NCI-H1092 treated with DMSO at 0.1 percent for 48 hours (cell line): ENCODE results near the gene SCO2.
"Not testable (repeated sequence)": the region's sequence is repeated elsewhere in the genome, so short reads cannot be mapped to it uniquely, and the experiment has no call there.

Experiments used
- DNase-seq: peaks from one replicate; lab custom pipeline; 2025; lab: John Stamatoyannopoulos, UW

SCO2 gene

DNA sequence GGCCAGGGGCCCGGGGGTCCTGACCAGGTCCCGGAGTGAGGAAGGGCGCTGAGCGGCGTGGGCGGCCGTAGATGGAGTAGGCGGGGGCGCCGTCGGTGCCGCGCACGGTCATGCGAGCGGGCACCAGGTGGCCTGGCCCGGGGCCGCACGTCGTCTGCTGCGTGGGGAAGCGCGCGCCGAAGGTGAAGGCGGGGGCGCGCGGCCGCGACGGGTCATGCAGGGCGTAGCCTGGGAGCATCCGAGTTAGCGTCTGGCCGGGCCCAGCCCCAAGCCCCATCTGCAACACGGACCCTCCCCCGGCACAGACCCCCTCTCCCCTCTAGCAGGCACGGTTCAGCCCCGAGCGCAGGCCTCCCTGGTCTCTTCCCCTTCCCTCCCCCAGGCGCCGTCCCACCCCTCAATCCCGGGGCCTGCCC, 6.2 kb upstream of the SCO2 start:
- no peak for DNase-seq

DNA sequence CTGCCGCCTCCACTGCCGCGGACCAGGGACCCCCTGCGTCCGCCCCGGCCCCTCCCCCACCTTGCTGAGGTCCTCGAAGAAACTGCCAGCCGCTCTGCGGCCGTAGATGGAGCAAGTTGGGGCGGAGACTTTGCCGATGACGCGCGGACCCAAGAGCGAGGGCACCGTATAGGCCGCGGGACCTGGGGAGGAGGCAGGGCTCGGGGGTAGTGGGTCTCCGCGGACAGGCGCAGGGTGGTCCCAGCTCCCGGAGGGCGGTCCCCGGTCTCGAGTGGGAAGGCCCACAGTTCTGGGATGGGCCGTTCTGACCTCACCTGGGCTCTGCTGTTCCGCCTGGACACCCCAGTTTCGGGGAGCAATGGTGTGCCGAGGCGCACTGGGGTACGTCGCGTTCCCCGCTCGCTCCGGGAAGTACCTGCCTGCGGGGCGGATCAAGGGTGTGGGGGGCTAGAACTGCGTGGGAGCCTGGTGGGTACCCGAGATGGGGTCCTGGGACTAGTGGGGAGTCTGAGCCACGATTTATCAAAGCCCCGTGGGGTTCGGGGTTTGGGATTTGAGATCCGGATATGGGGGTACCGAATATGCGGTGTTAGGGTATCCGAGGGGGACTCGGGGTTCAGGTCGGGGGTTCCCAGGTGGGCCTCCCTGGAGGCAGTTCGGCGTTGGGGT, 5.6 kb upstream of the SCO2 start:
- no peak for DNase-seq

DNA sequence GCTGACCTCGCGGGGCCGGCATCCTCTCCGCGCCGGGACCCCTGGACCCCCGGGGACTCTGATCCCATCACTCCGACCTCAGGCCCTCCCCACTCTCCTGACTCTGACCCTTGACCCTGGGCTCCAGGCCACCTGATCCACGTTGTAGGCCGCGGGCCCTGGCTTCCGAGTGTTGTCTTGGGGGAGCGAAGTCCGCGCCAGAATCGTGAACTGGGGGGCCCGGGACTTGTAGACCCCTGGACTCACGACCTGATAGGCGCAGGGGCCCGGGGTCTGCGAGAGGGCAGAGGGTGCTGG, 5.1 kb upstream of the SCO2 start:
- no peak for DNase-seq

DNA sequence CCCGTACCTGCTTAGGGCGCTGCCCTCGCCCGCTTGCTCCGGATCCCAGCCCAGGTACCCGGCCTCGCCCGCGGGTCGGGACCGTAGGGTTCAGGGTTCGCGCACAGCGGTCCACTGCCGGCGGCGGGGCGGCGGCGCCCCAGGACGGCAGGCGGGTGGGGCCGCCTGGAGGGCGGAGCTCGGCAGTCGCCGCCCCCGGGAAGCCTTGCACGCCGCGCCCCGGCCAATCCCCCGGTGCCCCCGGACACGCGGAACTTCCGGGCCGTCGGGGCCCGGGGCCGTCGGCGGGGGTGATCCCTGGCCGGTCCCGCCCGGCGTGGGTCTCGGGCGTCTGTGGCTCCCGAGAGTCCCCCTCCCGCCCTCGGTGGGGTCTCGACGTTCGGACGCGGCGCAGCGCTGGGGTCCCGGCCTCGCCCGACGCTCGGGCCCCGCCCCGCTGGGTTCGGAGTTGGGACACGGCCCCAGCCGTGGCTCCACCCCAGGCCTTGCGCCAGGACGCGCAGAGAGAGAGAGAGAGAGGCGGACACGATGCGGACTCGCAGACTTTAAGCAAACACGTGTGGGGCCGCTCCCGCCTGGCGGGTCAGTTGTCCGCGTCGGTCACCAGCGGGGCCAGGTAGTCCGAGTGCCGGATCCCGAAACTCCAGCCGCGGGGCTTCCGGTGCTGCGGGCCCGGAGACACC, 4.6 kb upstream of the SCO2 start, which contains the start of gene TYMP:
TYMP (minus strand) TSS at position 116 of the 683 bp plus-strand sequence. CDS start 303 bp downstream, outside the sequence.
- DNase-seq = no peak

DNA sequence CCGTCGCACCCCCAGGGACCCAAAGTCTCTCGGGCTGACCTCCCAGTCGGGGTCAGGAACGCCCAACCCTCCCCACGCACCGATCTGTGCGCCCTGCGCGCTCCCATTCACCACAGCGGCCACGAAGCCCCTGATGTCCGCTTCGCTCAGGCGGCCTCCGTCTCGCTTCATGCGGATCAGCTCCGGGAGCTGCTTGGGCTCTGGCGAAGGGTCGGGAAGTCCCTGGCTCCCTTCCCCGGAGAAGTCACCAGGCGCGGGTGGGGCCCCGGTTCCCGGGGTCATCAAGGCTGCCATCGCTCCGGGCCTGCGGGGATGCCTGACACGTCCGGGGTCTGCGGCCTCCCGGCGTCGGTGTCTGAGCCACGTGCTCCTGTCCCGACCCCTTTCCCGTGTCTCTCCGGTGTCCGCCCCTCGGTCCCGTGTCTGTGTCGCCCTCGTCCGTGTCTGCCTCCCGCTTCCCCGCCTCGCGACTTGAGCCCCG, 4.1 kb upstream of the SCO2 start:
- no peak for DNase-seq

DNA sequence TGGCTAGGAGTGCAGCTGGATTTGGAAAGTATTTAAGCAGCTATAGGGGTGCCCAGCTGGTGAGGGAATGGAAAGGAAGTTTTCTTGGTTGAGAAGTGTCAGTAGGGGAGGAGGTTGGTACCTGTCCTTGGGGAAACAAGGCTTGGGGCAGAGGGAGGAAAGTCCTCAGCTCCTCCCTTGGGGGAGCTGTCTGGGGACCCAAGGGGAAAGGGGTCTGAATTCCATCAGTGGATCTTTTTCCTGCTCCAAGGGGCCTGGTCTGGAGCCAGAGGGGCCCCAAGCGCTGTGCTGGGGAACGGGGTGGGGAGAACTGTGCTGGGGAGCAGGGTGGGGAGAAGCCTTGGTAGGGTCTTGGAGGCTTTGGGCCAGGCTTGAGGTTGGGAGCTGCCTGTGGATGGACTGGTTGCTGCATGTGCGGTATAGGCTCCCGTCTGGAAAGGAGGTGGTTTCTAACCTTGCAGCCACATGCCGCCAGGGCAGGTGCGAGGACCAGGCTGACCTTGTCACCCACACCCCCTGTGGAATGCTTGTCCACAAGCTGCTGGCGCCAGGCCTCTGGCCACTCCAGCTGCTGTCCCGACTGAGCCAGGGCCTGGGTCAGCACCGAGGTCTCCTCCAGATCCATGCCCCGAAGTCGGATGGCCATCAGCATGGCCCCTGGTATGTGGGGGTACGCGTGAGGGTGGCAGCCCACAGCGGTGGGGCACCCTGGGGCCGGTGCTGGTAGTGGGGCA, 3.5 kb upstream of the SCO2 start:
- no peak for DNase-seq

DNA sequence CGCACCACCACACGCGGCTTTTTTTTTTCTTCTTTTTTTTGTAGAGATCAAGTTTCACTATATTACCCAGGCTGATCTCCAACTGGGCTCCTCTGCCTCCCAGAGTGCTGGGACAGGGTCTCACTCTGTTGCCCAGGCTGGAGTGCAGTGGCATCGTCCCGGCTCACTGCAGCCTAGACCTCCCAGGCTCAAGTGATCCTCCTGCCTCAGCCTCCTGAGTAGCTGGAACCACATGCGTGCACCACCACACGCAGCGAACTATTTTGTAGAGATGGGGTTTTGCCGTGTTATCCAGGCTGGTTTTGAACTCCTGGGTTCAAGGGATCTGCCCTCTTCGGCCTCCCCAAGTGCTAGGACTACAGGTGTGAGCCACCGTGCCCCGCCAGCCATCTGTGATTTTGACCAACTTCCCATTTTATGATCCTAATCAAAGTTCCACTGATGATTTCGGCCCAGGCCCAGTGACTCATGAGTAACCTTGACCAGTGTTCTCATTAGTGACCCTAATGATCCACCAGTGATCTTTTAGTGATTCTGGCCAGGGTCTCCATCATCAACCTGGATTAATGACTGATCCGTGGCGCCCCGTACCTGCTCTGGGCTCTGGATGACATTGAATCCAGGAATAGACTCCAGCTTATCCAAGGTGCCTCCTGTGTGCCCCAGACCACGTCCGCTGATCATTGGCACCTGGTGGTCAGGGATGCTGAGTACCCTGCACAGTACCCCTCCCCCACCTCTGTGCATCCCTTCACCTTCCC, 2.7 kb upstream of the SCO2 start:
- no peak for DNase-seq

DNA sequence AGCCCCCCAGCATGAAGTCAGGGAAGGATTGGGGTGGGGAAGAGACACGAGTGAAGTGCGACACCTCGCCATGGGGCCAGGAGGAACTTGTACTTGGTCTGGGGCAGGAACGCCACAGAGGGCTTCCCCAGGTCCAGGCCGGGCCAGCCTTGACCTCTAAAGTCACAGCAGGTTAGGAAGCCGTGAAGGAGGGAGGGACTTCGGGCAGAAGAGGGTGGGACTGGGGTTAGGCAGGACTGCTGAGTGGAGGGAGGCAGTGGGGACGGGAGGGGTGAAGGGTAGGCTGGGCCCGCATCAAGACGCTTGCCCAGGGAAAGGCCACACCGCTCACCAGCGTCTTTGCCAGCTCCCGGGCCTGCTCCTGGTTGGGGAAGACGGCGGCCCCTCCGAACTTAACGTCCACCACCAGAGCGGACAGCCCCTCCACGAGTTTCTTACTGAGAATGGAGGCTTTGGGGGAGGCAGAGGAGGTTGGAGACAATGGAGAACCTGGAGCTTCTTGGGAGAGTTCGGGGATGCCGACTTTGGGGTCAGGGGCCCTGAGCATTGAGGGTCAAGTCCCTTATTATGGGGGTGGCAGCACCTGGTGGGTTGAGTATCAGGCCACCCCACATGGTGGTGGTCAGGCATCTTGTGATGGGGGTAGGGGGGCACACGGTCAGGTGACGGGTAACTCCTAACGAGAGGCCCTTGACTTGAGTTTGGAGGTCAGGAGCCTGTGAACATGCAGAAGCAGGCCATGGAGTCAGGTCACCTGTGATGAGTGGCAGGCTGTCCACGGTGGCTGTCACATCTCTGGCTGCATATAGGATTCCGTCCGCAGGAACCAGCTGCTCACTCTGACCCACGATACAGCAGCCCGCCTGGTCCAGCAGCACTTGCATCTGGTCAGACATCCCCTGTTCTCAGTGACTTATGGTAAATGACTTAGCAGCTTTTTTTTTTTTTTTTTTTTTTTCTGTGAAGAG, 1.7 kb upstream of the SCO2 start:
- no peak for DNase-seq

DNA sequence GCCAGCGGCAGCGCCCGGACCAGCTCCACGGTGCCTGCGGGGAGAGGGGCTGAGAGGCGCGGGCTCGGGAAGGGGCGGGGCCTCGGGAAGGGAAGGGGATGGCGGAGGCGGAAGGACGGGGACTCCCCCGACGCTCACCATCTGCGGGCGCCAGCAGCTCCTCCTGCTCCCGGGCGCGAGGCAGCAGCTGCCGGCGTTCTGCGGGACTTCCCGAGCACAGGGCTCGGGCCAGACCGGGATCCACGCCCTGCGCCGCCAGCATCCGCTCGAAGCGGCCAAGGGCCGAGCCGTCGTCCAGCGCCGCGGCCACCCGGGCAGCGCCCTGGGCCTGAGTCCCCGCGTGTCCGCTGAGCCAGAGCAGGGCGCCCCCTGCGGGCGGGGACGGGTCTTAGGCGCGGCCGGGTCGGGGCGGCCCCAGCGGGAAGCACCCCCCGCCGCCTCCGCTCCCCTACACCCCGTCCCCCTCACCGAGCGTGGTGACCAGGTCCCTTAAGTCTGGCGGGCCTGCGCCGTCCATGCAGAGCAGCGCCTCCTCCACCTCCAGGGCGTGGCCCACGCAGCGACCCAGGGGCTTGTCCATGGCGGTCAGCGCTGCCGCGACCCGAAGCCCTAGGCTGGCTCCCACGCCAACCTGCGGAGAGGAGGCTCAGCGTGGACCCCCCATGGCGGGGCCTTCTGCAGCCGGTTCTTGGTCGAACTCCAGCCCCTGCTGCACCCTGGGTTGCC, 873 bp upstream of the SCO2 start:
- peak; percentile 40 for DNase-seq

DNA sequence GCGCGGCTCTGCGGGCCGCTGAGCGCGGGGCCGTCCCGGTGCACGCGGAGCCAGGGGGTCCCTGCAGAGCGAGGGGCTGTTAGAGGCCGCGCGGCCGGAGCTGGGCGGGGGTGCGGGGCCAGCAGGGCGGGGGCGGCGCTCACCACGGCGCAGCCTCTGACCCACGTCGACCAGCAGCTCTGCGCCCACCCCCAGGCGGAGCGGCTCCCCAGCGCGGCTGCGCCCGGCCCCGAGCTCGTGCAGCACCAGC, 385 bp upstream of the SCO2 start:
- DNase-seq = no peak

DNA sequence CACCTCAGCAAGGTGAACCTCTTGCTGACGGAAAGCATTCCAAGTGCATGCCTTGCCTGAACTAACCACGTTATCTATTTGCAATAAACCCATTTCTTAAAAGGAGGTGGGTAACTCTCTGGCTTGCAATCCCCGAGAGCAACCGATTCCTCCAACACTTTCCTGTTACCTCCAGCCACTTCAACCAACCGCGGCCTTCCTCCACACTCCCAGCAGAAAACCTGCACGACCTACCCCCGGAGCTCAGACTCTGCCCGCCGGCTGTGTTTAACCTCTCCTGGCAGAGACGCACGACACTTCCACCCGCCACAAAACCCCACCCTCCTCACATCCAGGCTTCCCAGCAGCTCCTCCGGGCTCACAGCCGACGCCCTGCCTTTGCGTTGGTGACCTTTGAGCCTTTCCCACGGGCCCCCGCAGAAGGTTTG, 708 bp downstream of the SCO2 start:
- DNase-seq = no peak

DNA sequence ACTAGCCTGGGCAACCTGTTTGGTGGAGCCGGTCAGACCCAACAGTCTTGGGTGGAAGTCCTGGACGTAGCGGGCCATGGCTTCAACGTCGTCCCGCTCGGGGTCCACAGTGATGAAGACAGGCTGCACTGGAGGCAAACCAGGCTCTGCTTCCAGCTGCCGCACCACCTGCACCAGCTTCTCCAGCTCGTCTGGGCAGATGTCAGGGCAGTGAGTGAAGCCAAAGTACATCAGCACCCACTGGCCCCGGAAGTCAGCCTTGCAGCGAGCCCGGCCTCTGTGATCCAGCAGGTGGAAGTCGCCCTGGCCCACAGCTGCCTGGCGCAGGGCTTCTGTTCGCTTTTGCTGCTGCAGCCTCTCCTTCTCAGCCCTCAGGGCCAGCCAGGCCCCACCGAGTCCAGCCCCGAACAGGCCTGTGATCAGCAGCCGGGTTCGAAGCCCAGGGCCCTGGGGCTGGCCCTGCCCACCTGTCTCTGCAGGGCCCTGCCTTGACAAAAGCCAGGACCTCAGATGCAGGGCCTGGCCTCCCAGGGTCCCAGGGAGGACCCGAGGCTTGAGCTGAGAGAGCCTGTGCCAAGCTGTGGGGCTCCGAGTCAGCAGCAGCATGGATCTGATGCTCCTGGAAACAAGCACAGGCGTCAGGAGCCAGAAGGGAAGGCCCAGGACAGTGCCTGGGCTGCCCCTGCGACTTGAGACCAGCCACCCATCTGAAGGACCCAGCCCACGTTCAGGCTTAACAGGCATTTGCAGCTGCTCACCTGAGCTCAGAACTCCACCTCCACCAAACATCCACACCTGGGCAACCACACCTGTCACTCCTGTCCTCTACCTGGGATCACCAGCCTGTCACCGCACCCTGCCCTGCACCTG, 1.4 kb downstream of the SCO2 start:
- DNase-seq = no peak

DNA sequence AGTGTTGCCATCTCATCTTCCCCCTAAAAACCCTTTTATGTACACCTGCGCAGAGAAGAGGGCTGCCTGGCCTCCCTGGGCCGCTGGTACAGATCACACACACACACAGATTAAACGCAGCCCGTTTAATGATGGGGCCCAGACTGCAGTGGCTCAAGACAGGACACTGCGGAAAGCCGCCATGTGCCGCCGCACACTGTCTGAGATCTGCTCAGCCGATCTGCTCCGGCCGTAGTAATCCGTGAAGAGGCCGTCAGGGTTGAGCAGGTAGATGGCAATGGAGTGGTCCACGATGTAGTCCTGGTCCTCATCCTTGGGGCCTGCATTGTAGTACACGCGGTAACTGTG, 2.0 kb downstream of the SCO2 start:
- no peak for DNase-seq

DNA sequence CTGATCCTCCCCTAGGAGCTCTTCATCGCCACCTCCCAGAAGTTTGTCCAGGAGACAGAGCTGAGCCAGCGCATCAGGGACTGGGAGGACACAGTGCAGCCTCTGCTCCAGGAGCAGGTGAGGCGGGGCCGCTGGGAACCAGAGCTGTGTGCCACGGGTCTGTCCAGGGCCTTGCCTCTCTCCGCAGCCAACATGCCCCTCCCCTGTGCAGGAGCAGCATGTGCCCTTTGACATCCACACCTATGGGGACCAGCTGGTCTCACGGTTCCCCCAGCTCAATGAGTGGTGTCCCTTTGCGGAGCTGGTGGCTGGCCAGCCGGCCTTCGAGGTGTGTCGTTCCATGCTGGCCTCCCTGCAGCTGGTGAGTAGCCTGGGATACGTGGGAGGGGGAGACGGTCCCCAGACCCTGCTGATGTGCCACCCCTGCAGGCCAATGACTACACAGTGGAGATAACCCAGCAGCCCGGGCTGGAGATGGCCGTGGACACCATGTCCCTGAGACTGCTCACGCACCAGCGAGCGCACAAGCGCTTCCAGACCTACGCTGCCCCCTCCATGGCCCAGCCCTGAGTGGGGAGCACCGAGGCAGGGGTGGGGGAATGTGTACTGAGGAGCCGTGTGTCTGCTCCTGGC, 2.5 kb downstream of the SCO2 start:
- DNase-seq = no peak

DNA sequence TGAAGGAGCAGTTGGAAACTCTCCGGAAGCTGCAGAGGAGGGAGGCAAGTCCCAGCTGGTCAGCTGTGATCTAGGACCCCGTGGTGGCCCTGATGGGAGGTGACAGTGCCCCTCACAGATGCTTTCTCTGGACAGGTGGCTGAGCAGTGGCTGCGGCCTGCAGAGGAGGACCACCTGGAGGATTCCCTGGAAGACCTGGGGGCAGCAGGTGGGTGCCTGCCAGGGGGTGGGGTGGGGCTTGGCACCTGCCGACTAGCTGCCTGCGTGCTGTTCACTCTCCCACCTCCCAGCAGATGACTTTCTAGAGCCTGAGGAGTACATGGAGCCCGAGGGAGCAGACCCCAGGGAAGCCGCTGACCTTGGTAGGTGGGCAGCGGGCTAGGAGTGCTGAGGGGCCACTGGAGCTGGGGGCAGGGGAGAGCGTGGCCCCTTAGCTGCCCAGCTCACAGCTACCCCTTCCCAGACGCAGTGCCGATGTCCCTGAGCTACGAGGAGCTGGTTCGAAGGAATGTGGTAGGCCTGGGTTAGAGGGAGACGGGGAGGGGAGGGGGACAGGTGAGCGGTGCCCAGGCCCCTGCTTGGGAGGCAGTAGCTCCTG, 3.1 kb downstream of the SCO2 start:
- no peak for DNase-seq

DNA sequence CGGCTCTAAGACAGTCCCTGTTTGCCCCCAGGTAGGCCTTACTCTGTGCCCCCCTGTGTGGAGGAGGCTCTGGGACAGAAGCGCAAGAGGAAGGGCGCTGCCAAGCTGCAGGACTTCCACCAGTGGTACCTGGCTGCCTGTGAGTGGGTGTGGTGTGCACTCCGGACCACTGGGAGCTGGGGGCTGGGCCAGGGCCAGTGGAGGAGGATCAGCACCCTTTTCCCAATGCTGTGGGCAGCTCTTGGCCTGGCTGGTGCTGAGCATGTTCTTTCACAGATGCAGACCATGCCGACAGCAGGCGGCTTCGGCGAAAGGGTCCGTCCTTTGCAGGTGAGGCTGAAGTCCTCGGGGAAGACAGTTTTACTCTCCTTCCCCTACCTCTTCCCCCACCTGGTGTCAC, 3.7 kb downstream of the SCO2 start:
- no peak for DNase-seq

DNA sequence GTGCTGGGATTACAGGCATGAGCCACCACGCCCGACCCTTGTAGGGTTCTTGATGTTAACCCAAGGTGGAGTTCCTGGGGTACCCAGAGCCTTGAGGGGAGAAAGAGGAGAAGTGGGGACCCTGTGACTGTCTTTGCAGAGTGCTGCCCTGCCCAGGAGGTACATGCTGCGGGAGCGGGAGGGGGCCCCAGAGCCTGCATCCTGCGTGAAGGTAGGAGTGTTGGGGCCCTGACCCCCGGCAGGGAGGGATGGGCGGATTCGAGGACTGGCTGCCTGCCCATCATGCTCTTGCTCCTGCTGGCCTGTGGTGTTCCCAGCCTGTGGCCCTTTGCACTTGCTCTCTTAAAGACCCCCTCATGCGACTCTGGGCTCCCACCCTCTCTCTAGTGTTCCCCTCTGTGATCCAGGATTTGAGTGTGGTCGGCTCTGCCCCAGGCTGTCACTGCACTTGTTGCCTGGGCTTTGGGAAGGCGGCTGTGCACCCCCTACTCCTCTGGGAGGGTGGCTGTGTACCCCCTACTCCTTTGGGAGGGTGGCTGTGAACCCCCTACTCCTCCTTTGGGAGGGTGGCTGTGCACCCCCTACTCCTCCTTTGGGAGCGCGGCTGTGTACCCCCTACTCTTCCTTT, 4.5 kb downstream of the SCO2 start:
- DNase-seq = no peak

DNA sequence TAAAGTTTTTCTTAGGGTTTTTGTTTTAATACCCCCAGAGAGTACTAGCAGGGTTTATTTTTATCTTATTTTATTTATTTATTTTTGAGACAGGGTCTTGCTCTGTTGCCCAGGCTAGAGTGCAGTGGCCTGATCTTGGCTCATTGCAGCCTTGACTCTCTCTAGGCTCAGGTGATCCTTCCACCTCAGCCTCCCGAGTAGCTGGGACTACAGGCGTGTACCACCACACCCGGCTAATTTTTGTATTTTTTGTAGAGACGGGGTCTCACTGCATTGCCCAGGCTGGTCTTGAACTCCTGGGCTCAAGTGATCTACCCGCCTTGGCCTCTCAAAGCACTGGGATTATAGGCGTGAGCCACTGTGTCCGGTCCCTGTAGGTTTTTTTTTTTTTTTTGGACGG, 5.2 kb downstream of the SCO2 start:
- not testable (repeated sequence) for DNase-seq

DNA sequence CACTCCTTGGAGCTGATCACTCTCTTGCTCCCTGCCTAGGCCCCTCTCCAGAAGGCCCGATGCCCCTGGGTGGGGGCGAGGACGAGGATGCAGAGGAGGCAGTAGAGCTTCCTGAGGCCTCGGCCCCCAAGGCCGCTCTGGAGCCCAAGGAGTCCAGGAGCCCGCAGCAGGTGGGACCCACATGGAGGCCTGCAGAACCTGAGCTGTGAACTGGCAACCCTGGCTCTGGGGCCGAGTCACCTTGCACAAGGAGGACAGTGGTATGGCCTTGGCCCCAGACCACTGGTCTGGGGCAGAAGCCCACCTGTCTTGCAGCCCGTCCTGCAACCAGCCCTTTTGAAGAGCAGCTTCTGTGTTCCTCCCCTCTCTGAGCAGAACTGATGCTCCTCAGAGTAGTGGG, 6.2 kb downstream of the SCO2 start:
- no peak for DNase-seq
